Measurements from ENCODE around the gene CAMP. TPM values are rescaled to one million over a fixed set of nuclear protein-coding genes. Genes with fewer than 3 reads are reported as not detected.

CAMP gene
- total RNA-seq, 1 experiment from 2014 or later = not detected

- TF ChIP-seq, protein P1, sequence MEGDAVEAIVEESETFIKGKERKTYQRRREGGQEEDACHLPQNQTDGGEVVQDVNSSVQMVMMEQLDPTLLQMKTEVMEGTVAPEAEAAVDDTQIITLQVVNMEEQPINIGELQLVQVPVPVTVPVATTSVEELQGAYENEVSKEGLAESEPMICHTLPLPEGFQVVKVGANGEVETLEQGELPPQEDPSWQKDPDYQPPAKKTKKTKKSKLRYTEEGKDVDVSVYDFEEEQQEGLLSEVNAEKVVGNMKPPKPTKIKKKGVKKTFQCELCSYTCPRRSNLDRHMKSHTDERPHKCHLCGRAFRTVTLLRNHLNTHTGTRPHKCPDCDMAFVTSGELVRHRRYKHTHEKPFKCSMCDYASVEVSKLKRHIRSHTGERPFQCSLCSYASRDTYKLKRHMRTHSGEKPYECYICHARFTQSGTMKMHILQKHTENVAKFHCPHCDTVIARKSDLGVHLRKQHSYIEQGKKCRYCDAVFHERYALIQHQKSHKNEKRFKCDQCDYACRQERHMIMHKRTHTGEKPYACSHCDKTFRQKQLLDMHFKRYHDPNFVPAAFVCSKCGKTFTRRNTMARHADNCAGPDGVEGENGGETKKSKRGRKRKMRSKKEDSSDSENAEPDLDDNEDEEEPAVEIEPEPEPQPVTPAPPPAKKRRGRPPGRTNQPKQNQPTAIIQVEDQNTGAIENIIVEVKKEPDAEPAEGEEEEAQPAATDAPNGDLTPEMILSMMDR (conservative IDR thresholded peaks at IDR 0.05) = no peak
- TF ChIP-seq EZH2 (IDR thresholded peaks at IDR 0.05; ENCODE audit: low read depth) = no peak
- no peaks in the 10 kb centered on the region for H4K20me1 ChIP-seq (ENCODE audit: insufficient read depth)
- no TSS peak for BruUV-seq (replicated peaks)
- no peaks in the 10 kb centered on the region for H3K9me3 ChIP-seq (ENCODE audit: insufficient read depth, low read depth)
- H3K4me1 ChIP-seq (replicated peaks; ENCODE audit: insufficient read depth) = no peaks in the 10 kb centered on the region
- intact Hi-C loops (cut with micrococcal nuclease; ENCODE audit: unreplicated experiment) = no loop called here
- no peaks in the 10 kb centered on the region for H3K79me2 ChIP-seq (ENCODE audit: low read depth)
- CTCF ChIA-PET = interaction anchor here (0.6 kb wide), 2 partner anchors 11 to 46 kb away, joined by 3 to 5 read pairs; no protein-coding TSS in a partner anchor
- POLR2A ChIA-PET (ENCODE audit: unreplicated experiment) = no interaction called here
- H3K36me3 ChIP-seq (ENCODE audit: low read depth) = peaks cover 2% of the 10 kb centered on the region; the same call in 1 of the 2 replicates
- H3F3A ChIP-seq (ENCODE audit: insufficient read depth, low read depth) = no peaks in the 10 kb centered on the region
- no peak for DNase-seq
- H3K4me3 ChIP-seq = no peak overlapping the region
- no peak overlapping the region for H3K4me2 ChIP-seq
- H3K27ac ChIP-seq = no peak overlapping the region
- no peak overlapping the region for H2AFZ ChIP-seq
- no peaks in the 10 kb centered on the region for H3K27me3 ChIP-seq (ENCODE audit: insufficient read depth, low read depth)
- H3K9me2 ChIP-seq (ENCODE audit: insufficient read depth) = no peaks in the 10 kb centered on the region
These were observed 21.2 kb downstream of the CAMP start for GRCh38 chr3:48244461-48244860.

GRCh38 chr3:48245136-48245535, 21.8 kb downstream of the CAMP start:
- no peaks in the 10 kb centered on the region for H4K20me1 ChIP-seq (ENCODE audit: insufficient read depth)
- no peaks in the 10 kb centered on the region for H3K79me2 ChIP-seq (ENCODE audit: low read depth)
- CTCF ChIA-PET = interaction anchor here (0.6 to 1.0 kb wide), 2 partner anchors 10 to 191 kb away, joined by 3 to 5 read pairs; no protein-coding TSS in a partner anchor

DNA sequence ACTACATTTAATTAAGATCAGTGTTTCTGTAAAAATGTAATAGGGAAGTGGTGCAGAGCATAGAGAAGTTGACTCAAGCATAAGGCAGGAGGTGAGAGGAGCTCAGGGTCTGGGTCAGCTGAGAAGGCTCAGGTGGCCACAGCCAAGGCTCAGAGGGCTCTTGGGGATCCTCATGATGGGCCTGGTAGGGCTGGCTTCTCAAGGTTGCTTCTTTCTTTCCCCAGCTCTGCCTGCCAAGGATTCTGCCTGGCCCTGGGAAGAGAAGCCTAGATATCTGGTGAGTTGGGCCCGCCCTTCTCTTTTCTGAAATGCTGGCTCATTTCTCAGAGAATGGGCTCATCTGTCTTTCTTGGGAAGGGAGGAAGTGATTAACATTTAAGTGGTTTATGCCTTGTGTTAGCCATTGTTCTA, 24.1 kb downstream of the CAMP start:
- Histone ChIP-seq H3K4me2 (no peak overlapping the region), H3K79me2 (ENCODE audit: low read depth) (no peaks in the 10 kb centered on the region), H3F3A (ENCODE audit: insufficient read depth, low read depth) (no peaks in the 10 kb centered on the region), H3K9me2 (ENCODE audit: insufficient read depth) (no peaks in the 10 kb centered on the region), H4K20me1 (ENCODE audit: insufficient read depth) (no peaks in the 10 kb centered on the region), H3K9me3 (ENCODE audit: insufficient read depth, low read depth) (no peaks in the 10 kb centered on the region), H3K36me3 (ENCODE audit: low read depth) (peaks cover 4% of the 10 kb centered on the region; the same call in 1 of the 2 replicates), H3K4me3 (no peak overlapping the region), H3K4me1 (replicated peaks; ENCODE audit: insufficient read depth) (no peaks in the 10 kb centered on the region), H2AFZ (no peak overlapping the region), H3K27me3 (ENCODE audit: insufficient read depth, low read depth) (no peaks in the 10 kb centered on the region), H3K27ac (no peak overlapping the region)
- no peak for TF ChIP-seq EZH2 (IDR thresholded peaks at IDR 0.05; ENCODE audit: low read depth)
- TF ChIP-seq, protein P1 (conservative IDR thresholded peaks at IDR 0.05) = no peak
- intact Hi-C loops (cut with micrococcal nuclease; ENCODE audit: unreplicated experiment) = no loop called here
- no peak for DNase-seq
- ChIA-PET CTCF (interaction anchor here (0.9 kb wide), 1 partner anchor 189 kb away, joined by 3 read pairs; no protein-coding TSS in a partner anchor), POLR2A (ENCODE audit: unreplicated experiment) (no interaction called here)
- no TSS peak for BruUV-seq (replicated peaks)

More at GRCh38 chr3:48245136-48245535, 21.8 kb downstream of the CAMP start:
- Histone ChIP-seq H3F3A (ENCODE audit: insufficient read depth, low read depth) (no peaks in the 10 kb centered on the region), H3K4me3 (no peak overlapping the region), H3K36me3 (ENCODE audit: low read depth) (peaks cover 4% of the 10 kb centered on the region; the same call in 1 of the 2 replicates), H3K27me3 (ENCODE audit: insufficient read depth, low read depth) (no peaks in the 10 kb centered on the region), H3K27ac (no peak overlapping the region), H3K9me3 (ENCODE audit: insufficient read depth, low read depth) (no peaks in the 10 kb centered on the region), H2AFZ (no peak overlapping the region), H3K9me2 (ENCODE audit: insufficient read depth) (no peaks in the 10 kb centered on the region), H3K4me1 (replicated peaks; ENCODE audit: insufficient read depth) (no peaks in the 10 kb centered on the region), H3K4me2 (no peak overlapping the region)
- BruUV-seq (replicated peaks) = no TSS peak
- TF ChIP-seq EZH2 (IDR thresholded peaks at IDR 0.05; ENCODE audit: low read depth) = no peak
- TF ChIP-seq, protein P1 (conservative IDR thresholded peaks at IDR 0.05) = no peak
- intact Hi-C loops (cut with micrococcal nuclease; ENCODE audit: unreplicated experiment) = no loop called here
- POLR2A ChIA-PET (ENCODE audit: unreplicated experiment) = no interaction called here
- no peak for DNase-seq
